HepG2 (cell line): Measurements from ENCODE around the gene COPE. TPM values are rescaled to one million over a fixed set of nuclear protein-coding genes. Genes with fewer than 3 reads are reported as not detected.

ENCODE experiments used
- DNMT1 ChIP-seq: sonication (generic); formaldehyde crosslinking; IDR thresholded peaks from 2 replicates; pipeline ENCODE4 v1.5.1; 2020; ENCODE audit warnings: mild to moderate bottlenecking, missing genetic modification reagents
- GABPA ChIP-seq, 2 experiments: IDR thresholded peaks; 2 replicates each; pipeline ENCODE4 v1.6.1; 2011 to 2016; ENCODE audit warnings: low read depth in 2 of 2, low read length in 1 of 2, missing biosample characterization in 1 of 2, missing genetic modification characterization in 1 of 2
- HOXA3 ChIP-seq: sonication (generic); formaldehyde crosslinking; IDR thresholded peaks from 2 replicates; pipeline ENCODE4 v1.5.0; 2020; ENCODE audit warnings: missing genetic modification reagents
- NFAT5 ChIP-seq: sonication (generic); formaldehyde crosslinking; IDR thresholded peaks from 2 replicates; pipeline ENCODE4 v1.4.0; 2020; ENCODE audit warnings: missing genetic modification reagents
- NFYC ChIP-seq: IDR thresholded peaks from 2 replicates; pipeline ENCODE4 v1.6.1; 2016; ENCODE audit warnings: missing genetic modification reagents, missing compliant biosample characterization
- PHF8 ChIP-seq: sonication (generic); formaldehyde crosslinking; IDR thresholded peaks from 2 replicates; pipeline ENCODE4 v1.5.0; 2020; ENCODE audit warnings: missing genetic modification reagents
- RAD21 ChIP-seq: fragments of 450-650 bp; formaldehyde crosslinking; IDR thresholded peaks from 2 replicates; pipeline ENCODE4 v1.5.0; 2020; ENCODE audit warnings: mild to moderate bottlenecking
- RXRB ChIP-seq: IDR thresholded peaks from 2 replicates; pipeline ENCODE4 v1.6.1; 2016; ENCODE audit warnings: borderline replicate concordance, missing genetic modification reagents, missing compliant biosample characterization
- SIX1 ChIP-seq: sonication (generic); formaldehyde crosslinking; IDR thresholded peaks from 2 replicates; pipeline ENCODE4 v1.4.0; 2020; ENCODE audit warnings: missing genetic modification reagents, borderline replicate concordance
- TBX2 ChIP-seq: sonication (generic); formaldehyde crosslinking; IDR thresholded peaks from 2 replicates; pipeline ENCODE4 v1.5.0; 2020; ENCODE audit warnings: missing genetic modification reagents, mild to moderate bottlenecking, borderline replicate concordance
- ZBTB21 ChIP-seq: sonication (generic); formaldehyde crosslinking; IDR thresholded peaks from 2 replicates; pipeline ENCODE4 v1.4.0; 2020; ENCODE audit warnings: missing genetic modification reagents
- ZFX ChIP-seq: sonication (generic); formaldehyde crosslinking; IDR thresholded peaks from 2 replicates; pipeline ENCODE4 v1.4.0; 2020; ENCODE audit warnings: mild to moderate bottlenecking, low read depth, missing genetic modification reagents, moderate library complexity
- ZNF800 ChIP-seq: sonication (generic); formaldehyde crosslinking; IDR thresholded peaks from 2 replicates; pipeline ENCODE4 v1.4.0; 2020; ENCODE audit warnings: missing genetic modification reagents
- ZNF878 ChIP-seq: sonication (generic); formaldehyde crosslinking; IDR thresholded peaks from 2 replicates; pipeline ENCODE4 v1.8.1; 2023; ENCODE audit warnings: mild to moderate bottlenecking, missing genetic modification reagents, moderate library complexity
- ZSCAN25 ChIP-seq: sonication (generic); formaldehyde crosslinking; IDR thresholded peaks from 2 replicates; pipeline ENCODE4 v1.8.0; 2022; ENCODE audit warnings: mild to moderate bottlenecking, missing genetic modification reagents
- polyA plus RNA-seq, 8 experiments: library from polyadenylated mRNA; depleted of rRNA in 3 of 8; stranded (reverse) in 7 of 8; unstranded in 1 of 8; fragments of >200 nt; fragmentation: Illumina TruSeq in 4 of 8; extraction: Trizol in 4 of 8; gene quantifications; 2 replicates each; pipeline versions ENCODE4 v1.2.1 to v1.2.3, GENCODE V29; 2011 to 2016; ENCODE audit warnings: low read depth in 4 of 8, missing spikeins in 1 of 8, mixed read lengths in 1 of 8; ENCODE audit not compliant: insufficient read depth in 1 of 8
- total RNA-seq, 5 experiments: library from RNA; depleted of rRNA; stranded (reverse); fragments of >200 nt; fragmentation: Illumina TruSeq; extraction: Trizol; gene quantifications; 2 replicates each; pipeline ENCODE4 v1.2.3, GENCODE V29; 2016; ENCODE audit warnings: low read depth in 1 of 5
- TF ChIP-seq, protein P1 (sequence below): sonication (generic); formaldehyde crosslinking; IDR thresholded peaks from 2 replicates; pipeline ENCODE4 v1.5.0; 2020; ENCODE audit warnings: mild to moderate bottlenecking, missing genetic modification reagents, moderate library complexity
- TF ChIP-seq, protein P2 (sequence below): sonication (generic); formaldehyde crosslinking; IDR thresholded peaks from 2 replicates; pipeline ENCODE4 v1.4.0; 2020; ENCODE audit warnings: missing genetic modification reagents

Gene COPE
- total and polyA plus RNA-seq, 2 of the 13 experiments (the other 11 are each of a cell fraction or from before 2014, with no cell fraction given) = 189 to 205 TPM

DNA sequence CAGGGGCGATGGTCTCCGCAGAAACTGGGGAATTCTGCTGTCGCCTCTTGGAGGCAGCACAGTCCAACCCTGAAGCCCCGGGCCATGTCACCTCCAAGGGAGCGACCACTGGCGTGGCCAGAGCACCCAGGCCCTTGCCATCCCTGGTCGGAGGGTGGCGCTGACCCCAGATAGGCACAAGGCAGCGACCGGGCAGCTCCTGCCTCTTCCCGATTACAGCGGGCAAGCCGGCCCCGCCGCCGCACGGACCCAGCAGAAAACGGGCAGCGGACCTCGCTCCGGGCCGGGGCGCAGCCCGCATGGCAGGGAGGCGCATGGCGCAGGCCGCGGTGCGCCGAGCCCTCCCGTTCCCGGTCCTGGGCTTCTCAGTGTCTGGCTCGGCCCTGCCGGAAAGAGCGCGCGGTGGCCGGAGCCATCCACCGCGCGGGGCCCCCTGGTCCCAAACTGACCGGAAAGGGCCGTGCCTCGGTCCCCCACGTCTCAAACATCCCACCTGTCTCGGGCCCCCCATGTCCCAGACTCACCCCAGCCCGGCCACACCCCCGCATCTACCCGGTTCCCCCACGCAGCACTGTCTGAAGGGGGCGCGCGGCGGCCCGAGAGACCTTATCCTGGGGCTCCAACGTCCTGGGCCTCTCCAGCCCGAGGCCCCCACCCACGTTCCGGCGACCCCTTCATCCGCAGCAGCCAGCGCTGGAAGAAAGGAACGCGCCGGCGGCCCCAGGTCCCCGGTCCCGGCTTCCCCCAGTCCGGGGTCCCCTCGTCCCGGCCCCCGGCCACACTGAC is 24.0 kb downstream of the COPE start (continued):
- TF ChIP-seq SIX1 (CRISPR knock-in tag) = no peak
- peak; percentile 22 for TF ChIP-seq GABPA (IDR thresholded peaks at IDR 0.05; ENCODE audit: low read depth, low read length)
- TF ChIP-seq GABPA (CRISPR knock-in tag; IDR thresholded peaks at IDR 0.05; ENCODE audit: low read depth) = no peak
- TF ChIP-seq ZBTB21 = no peak
- peak; percentile 62 for TF ChIP-seq PHF8
- TF ChIP-seq RXRB = peak; percentile 31; the same call in 1 of the 2 replicates
- 0 out of 2 replicates have a peak, but pooled peaks have one; percentile 73 for TF ChIP-seq DNMT1 (CRISPR knock-in tag)
- TF ChIP-seq, protein P1, sequence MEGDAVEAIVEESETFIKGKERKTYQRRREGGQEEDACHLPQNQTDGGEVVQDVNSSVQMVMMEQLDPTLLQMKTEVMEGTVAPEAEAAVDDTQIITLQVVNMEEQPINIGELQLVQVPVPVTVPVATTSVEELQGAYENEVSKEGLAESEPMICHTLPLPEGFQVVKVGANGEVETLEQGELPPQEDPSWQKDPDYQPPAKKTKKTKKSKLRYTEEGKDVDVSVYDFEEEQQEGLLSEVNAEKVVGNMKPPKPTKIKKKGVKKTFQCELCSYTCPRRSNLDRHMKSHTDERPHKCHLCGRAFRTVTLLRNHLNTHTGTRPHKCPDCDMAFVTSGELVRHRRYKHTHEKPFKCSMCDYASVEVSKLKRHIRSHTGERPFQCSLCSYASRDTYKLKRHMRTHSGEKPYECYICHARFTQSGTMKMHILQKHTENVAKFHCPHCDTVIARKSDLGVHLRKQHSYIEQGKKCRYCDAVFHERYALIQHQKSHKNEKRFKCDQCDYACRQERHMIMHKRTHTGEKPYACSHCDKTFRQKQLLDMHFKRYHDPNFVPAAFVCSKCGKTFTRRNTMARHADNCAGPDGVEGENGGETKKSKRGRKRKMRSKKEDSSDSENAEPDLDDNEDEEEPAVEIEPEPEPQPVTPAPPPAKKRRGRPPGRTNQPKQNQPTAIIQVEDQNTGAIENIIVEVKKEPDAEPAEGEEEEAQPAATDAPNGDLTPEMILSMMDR = peak; percentile 96
- TF ChIP-seq RAD21 (CRISPR knock-in tag) = peak; percentile 89
- no peak for TF ChIP-seq ZNF878 (CRISPR knock-in tag)
- no peak for TF ChIP-seq NFAT5 (CRISPR knock-in tag)
- 0 out of 2 replicates have a peak, but pooled peaks have one; percentile 45 for TF ChIP-seq ZSCAN25
- TF ChIP-seq HOXA3 (CRISPR knock-in tag) = peak; percentile 53; the same call in 1 of the 2 replicates
- no peak for TF ChIP-seq NFYC (CRISPR knock-in tag)
- TF ChIP-seq, protein P2, sequence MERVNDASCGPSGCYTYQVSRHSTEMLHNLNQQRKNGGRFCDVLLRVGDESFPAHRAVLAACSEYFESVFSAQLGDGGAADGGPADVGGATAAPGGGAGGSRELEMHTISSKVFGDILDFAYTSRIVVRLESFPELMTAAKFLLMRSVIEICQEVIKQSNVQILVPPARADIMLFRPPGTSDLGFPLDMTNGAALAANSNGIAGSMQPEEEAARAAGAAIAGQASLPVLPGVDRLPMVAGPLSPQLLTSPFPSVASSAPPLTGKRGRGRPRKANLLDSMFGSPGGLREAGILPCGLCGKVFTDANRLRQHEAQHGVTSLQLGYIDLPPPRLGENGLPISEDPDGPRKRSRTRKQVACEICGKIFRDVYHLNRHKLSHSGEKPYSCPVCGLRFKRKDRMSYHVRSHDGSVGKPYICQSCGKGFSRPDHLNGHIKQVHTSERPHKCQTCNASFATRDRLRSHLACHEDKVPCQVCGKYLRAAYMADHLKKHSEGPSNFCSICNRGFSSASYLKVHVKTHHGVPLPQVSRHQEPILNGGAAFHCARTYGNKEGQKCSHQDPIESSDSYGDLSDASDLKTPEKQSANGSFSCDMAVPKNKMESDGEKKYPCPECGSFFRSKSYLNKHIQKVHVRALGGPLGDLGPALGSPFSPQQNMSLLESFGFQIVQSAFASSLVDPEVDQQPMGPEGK (CRISPR knock-in tag) = peak; percentile 24
- TF ChIP-seq TBX2 (CRISPR knock-in tag) = peak; percentile 19; the same call in 1 of the 2 replicates
- TF ChIP-seq ZNF800 (CRISPR knock-in tag) = peak; percentile 98
- peak; percentile 75 for TF ChIP-seq ZFX (CRISPR knock-in tag)
